Stomach (tissue), 9 donors: ENCODE data around the gene HCLS1. TPM values are rescaled to one million over a fixed set of nuclear protein-coding genes. Genes with fewer than 3 reads are reported as not detected.
"Not testable (repeated sequence)": the region's sequence is repeated elsewhere in the genome, so short reads cannot be mapped to it uniquely, and the experiment has no call there.

Source experiments
- DNase-seq, 2 donors: peaks; one replicate each; pipeline versions ENCODE4 v3.0.0 to v3.0.0-alpha.2; 2013 to 2019
- H3K27ac ChIP-seq, 5 donors: fragments of 200-600 bp in 4 of 5; sonication (generic) in 4 of 5; one replicate each; pipeline ENCODE4 v1.5.1; 2013 to 2019; ENCODE audit warnings: mild to moderate bottlenecking in 1 of 5, moderate library complexity in 1 of 5
- H3K27me3 ChIP-seq, 3 donors: fragments of 200-600 bp; sonication (generic); one replicate each; pipeline ENCODE4 v1.5.1; 2017 to 2019; ENCODE audit warnings: mixed run types in 1 of 3
- H3K36me3 ChIP-seq, 4 donors: fragments of 200-600 bp; sonication (generic); 1 replicate in 3 of 4; 2 replicates in 1 of 4; pipeline ENCODE4 v1.5.1; 2016 to 2019
- H3K4me1 ChIP-seq, 4 donors: fragments of 200-600 bp; sonication (generic); one replicate each; pipeline ENCODE4 v1.5.1; 2016 to 2019
- H3K4me3 ChIP-seq, 4 donors: fragments of 200-600 bp; sonication (generic) in 3 of 4; one replicate each; pipeline ENCODE4 v1.5.1; 2016 to 2019; ENCODE audit warnings: mild to moderate bottlenecking in 1 of 4
- H3K9me3 ChIP-seq, 4 donors: fragments of 200-600 bp; sonication (generic); one replicate each; pipeline ENCODE4 v1.5.1; 2016 to 2019
- CTCF ChIP-seq, 7 experiments: fragments of 450-650 bp in 4 of 7; fragments of 200-600 bp in 3 of 7; sonication (generic) in 3 of 7; IDR thresholded peaks; one replicate each; pipeline ENCODE4 v1.5.1; 2016 to 2019; ENCODE audit warnings: antibody characterized with exemption in 7 of 7, control low read depth in 2 of 7, mild to moderate bottlenecking in 1 of 7
- EP300 ChIP-seq: sonication (generic); formaldehyde crosslinking; IDR thresholded peaks from one replicate; pipeline ENCODE4 v1.6.1; 2017; ENCODE audit warnings: antibody characterized with exemption
- POLR2A ChIP-seq, 4 donors: fragments of 450-650 bp; IDR thresholded peaks; one replicate each; pipeline ENCODE4 v1.6.1; 2016; ENCODE audit warnings: antibody characterized with exemption in 4 of 4, control low read depth in 2 of 4, mild to moderate bottlenecking in 1 of 4, moderate library complexity in 1 of 4
- POLR2AphosphoS5 ChIP-seq, 3 donors: sonication (generic); formaldehyde crosslinking; IDR thresholded peaks; one replicate each; pipeline ENCODE4 v1.6.1; 2016; ENCODE audit warnings: antibody characterized with exemption in 3 of 3
- WGBS, 5 donors: extraction: QIAGEN DNeasy Blood & Tissue Kit in 3 of 5; methylation state at CpG; one replicate each; pipeline versions ENCODE4 v1.1.5 to v1.1.7; 2013 to 2018; 5-methylcytosine and 5-hydroxymethylcytosine counted together
- intact Hi-C: fragments of 100-400 bp; cut with DNase I; formaldehyde crosslinking; loops from one replicate; pipeline ENCODE4 v1.15.1; 2023; ENCODE audit warnings: low total_unique reads
- polyA plus RNA-seq, 3 donors: library from polyadenylated mRNA; stranded (reverse); fragments of 200-250 nt; gene quantifications; one replicate each; pipeline ENCODE4 v1.2.3, GENCODE V29; 2013
- total RNA-seq, 5 donors: library from RNA; depleted of rRNA; stranded (reverse); fragments of >200 nt; gene quantifications; one replicate each; pipeline versions ENCODE4 v1.1.0 to v1.2.3, GENCODE V29; 2014 to 2016
- donor health status: healthy with polysubstance abuse.
- donor health status: Bipolar disorder and iron deficiency.
- donor health status: healthy.

HCLS1 gene
- total and polyA plus RNA-seq, 8 donors = 13.9 to 115 (median 33.9) TPM

DNA sequence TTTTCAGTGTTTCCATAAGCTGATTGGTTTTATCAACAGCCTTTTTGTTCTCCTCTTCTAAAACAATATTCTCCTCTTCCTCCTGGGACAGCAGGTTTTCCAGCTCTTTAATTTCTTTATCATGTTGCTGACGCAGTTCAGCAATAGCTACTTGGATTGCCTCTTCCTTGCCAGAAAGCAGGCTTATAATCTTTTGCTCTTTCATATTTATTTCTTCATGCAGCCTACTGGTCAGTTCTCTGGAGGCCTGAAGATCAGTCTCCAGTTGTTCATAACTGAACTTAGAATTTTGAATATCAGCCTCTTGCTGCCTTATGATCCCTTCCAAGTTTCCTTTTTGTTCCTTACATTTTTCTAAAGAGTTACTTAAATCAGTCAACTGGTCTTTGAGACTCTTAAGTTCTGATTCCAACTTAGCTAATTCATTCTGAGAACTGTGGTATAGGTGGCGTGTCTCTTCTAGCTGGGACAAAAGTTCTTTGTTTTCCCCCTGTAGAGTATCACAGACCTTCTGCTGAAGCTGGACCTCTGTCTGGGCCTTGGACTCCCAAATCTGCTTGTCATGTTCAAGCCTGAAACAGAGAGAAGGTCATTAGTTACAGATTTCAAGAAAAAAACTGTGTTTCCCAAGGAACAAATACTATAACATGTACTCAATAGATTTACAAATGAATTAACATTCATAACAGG is 31.5 kb upstream of the HCLS1 start:
- Histone ChIP-seq H3K36me3 (peaks cover 15 to 94% (median 74%) of the 10 kb centered on the region in 4 donors), H3K27ac (no peak overlapping the region), H3K9me3 (no peaks in the 10 kb centered on the region), H3K27me3 (no peaks in the 10 kb centered on the region), H3K4me3 (no peak overlapping the region), H3K4me1 (no peaks in the 10 kb centered on the region)
- WGBS, 5 donors = 89 to 98% (median 95%) methylated on average over 2 of the region's 2 CpGs
- intact Hi-C loops = no loop called here
- no peak for DNase-seq
- TF ChIP-seq EP300 = no peak

GRCh38 chr3:121690777-121691405 is 30.2 kb upstream of the HCLS1 start:
- peaks cover 15 to 96% (median 84%) of the 10 kb centered on the region in 4 donors for H3K36me3 ChIP-seq
- H3K27ac ChIP-seq = no peak overlapping the region
- H3K4me1 ChIP-seq = no peaks in the 10 kb centered on the region
- peaks cover 0 to 5% (median 0%) of the 10 kb centered on the region in 4 donors for H3K9me3 ChIP-seq
- no peak for DNase-seq
- no peaks in the 10 kb centered on the region for H3K27me3 ChIP-seq
- 94 to 100% (median 96%) methylated on average over 2 of the region's 2 CpGs for WGBS, 5 donors
- intact Hi-C loops = no loop called here
- no peak overlapping the region for H3K4me3 ChIP-seq
- no peak for TF ChIP-seq POLR2A (IDR thresholded peaks at IDR 0.05)
- TF ChIP-seq CTCF (IDR thresholded peaks at IDR 0.05) = no peak
- no peak for TF ChIP-seq EP300
- no peak for TF ChIP-seq POLR2AphosphoS5 (IDR thresholded peaks at IDR 0.05)

DNA sequence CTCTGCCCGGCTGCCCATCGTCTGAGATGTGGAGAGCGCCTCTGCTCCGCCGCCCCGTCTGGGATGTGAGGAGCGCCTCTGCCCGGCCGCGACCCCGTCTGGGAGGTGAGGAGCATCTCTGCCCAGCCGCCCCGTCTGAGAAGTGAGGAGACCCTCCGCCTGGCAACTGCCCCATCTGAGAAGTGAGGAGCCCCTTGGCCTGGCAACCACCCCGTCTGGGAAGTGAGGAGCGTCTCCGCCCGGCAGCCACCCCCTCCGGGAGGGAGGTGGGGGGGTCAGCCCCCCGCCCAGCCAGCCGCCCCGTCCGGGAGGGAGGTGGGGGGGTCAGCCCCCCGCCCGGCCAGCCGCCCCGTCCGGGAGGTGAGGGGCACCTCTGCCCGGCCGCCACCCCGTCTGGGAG is 28.0 kb upstream of the HCLS1 start:
- WGBS, 5 donors = 93 to 97% (median 95%) methylated on average over 18 to 28 of the region's 31 CpGs
- peaks cover 0 to 21% (median 0%) of the 10 kb centered on the region in 4 donors for H3K9me3 ChIP-seq
- H3K27me3 ChIP-seq, H3K27ac ChIP-seq, H3K4me1 ChIP-seq, DNase-seq, H3K4me3 ChIP-seq, intact Hi-C loops: not testable (repeated sequence)
- peaks cover 15 to 92% (median 89%) of the 10 kb centered on the region in 4 donors for H3K36me3 ChIP-seq

DNA sequence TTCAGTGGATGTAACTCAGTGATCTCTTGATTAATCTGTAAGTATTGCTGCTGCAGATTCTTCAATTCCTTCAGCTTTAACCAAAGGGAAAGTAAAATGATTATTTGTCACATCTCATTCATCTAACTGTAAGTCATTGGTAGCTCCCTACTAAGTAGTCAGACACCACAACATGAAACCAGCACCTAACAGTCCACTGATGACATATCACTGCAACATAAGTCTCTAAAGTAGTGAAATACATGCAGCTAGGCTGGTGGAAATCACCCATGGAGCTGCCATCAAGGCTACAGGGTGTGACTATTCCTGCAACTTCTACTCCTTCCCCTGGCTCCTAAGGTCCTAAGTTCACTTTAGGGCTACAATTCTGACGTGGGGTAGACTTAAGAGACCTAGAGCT is 21.1 kb upstream of the HCLS1 start:
- TF ChIP-seq EP300 (no peak), POLR2A (IDR thresholded peaks at IDR 0.05) (no peak)
- Histone ChIP-seq H3K27ac (no peak overlapping the region), H3K4me1 (peaks cover 0 to 13% (median 0%) of the 10 kb centered on the region in 4 donors), H3K4me3 (no peak overlapping the region), H3K9me3 (peaks cover 0 to 21% (median 0%) of the 10 kb centered on the region in 4 donors), H3K27me3 (no peaks in the 10 kb centered on the region), H3K36me3 (peaks cover 35 to 86% (median 79%) of the 10 kb centered on the region in 4 donors)
- 85 to 100% (median 93%) methylated on average over 1 of the region's 1 CpG for WGBS, 5 donors
- intact Hi-C loops = no loop called here
- no peak for DNase-seq

DNA sequence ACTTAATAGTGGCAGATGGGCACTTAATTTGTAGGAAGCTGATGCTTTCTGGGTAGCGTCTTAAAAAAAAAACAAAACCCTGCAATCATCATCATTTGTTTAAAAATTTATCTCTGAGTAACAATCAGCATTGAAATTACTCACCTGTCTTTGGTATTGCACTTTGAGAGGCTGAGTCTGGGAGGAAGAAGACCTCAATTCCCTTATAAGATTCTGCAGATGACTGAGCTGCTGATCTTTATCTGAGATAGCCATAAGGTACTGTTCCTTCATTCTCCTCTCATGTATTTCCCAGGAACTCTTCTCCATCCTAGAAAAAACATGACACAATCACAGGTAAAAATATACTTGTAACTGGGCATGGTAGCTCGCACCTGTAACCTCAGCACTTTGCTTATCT is 16.4 kb upstream of the HCLS1 start:
- TF ChIP-seq EP300 (no peak), CTCF (IDR thresholded peaks at IDR 0.05) (no peak), POLR2AphosphoS5 (IDR thresholded peaks at IDR 0.05) (no peak), POLR2A (IDR thresholded peaks at IDR 0.05) (no peak)
- Histone ChIP-seq H3K4me1 (peaks cover 0 to 13% (median 0%) of the 10 kb centered on the region in 4 donors), H3K27ac (no peak overlapping the region), H3K4me3 (no peak overlapping the region), H3K36me3 (peaks cover 53 to 95% (median 90%) of the 10 kb centered on the region in 4 donors), H3K9me3 (no peaks in the 10 kb centered on the region), H3K27me3 (no peaks in the 10 kb centered on the region)
- WGBS, 5 donors = 83 to 95% (median 89%) methylated on average over 2 of the region's 2 CpGs
- intact Hi-C loops = no loop called here
- DNase-seq = no peak

GRCh38 chr3:121670676-121671075 is 10.0 kb upstream of the HCLS1 start:
- TF ChIP-seq POLR2A (IDR thresholded peaks at IDR 0.05) (no peak), CTCF (IDR thresholded peaks at IDR 0.05) (no peak), EP300 (no peak), POLR2AphosphoS5 (IDR thresholded peaks at IDR 0.05) (no peak)
- no peaks in the 10 kb centered on the region for H3K4me1 ChIP-seq
- peaks cover 42 to 100% (median 98%) of the 10 kb centered on the region in 4 donors for H3K36me3 ChIP-seq
- DNase-seq = no peak
- H3K27ac ChIP-seq = no peak overlapping the region
- H3K27me3 ChIP-seq = no peaks in the 10 kb centered on the region
- no peaks in the 10 kb centered on the region for H3K9me3 ChIP-seq
- no peak overlapping the region for H3K4me3 ChIP-seq
- intact Hi-C loops = no loop called here
